Measurements from ENCODE around the gene PROM1.

DNA sequence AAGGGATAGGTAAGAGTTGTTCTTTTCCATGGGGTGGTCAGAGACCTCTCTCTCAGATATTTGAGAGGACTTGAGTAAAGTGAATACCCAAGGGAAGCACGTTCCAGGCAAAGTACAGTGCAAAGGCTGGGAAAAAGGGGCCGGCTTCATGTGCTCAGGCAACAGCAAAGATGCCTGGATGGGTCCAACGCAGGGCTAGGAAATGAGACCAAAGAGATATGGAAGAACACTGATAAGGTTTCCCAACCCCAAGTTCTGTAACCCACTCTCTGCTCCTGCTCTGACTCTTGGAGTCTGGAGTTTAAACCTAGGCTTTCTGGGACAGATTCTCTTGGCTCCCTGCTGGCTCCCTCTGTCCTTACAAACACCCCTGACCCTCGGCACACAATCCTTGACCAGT lies 36.2 kb upstream of the PROM1 start:
- TF ChIP-seq, protein P1, sequence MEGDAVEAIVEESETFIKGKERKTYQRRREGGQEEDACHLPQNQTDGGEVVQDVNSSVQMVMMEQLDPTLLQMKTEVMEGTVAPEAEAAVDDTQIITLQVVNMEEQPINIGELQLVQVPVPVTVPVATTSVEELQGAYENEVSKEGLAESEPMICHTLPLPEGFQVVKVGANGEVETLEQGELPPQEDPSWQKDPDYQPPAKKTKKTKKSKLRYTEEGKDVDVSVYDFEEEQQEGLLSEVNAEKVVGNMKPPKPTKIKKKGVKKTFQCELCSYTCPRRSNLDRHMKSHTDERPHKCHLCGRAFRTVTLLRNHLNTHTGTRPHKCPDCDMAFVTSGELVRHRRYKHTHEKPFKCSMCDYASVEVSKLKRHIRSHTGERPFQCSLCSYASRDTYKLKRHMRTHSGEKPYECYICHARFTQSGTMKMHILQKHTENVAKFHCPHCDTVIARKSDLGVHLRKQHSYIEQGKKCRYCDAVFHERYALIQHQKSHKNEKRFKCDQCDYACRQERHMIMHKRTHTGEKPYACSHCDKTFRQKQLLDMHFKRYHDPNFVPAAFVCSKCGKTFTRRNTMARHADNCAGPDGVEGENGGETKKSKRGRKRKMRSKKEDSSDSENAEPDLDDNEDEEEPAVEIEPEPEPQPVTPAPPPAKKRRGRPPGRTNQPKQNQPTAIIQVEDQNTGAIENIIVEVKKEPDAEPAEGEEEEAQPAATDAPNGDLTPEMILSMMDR (IDR thresholded peaks at IDR 0.05) = no peak
- TF ChIP-seq POLR2A (IDR thresholded peaks at IDR 0.05) = no peak

Data from body of pancreas (tissue), 4 donors.